OCI-LY7 (cell line): ENCODE results near the gene UNC79. TPM values are rescaled to one million over a fixed set of nuclear protein-coding genes. Genes with fewer than 3 reads are reported as not detected.

Experiments used
- BruUV-seq: library from RNA; stranded (reverse); fragments of 400-500 nt; replicated peaks from 2 replicates; lab custom pipeline; 2021; lab: Mats Ljungman, UMichigan
- CTCF ChIA-PET: fragments of 300-600 bp; sonication (Branson Sonifier 250); formaldehyde crosslinking; loops from one replicate; lab custom pipeline; 2022; ENCODE audit warnings: antibody characterized with exemption; ENCODE audit not compliant: unreplicated experiment; lab: Charles Lee
- POLR2A ChIA-PET: fragments of 300-600 bp; sonication (Branson Sonifier 250); formaldehyde crosslinking; loops from one replicate; lab custom pipeline; 2022; ENCODE audit warnings: antibody characterized with exemption; lab: Charles Lee
- DNase-seq: peaks from one replicate; pipeline ENCODE4 v3.0.0-alpha.2; 2015; ENCODE audit warnings: low spot score
- H2AFZ ChIP-seq: fragments of 200-600 bp; sonication (generic), shearing (Covaris generic); 2 replicates; pipeline ENCODE4 v1.6.1; 2014; ENCODE audit warnings: mild to moderate bottlenecking, antibody characterized with exemption, low read length, moderate library complexity
- H3K27ac ChIP-seq: fragments of 200-600 bp; sonication (generic); 2 replicates; pipeline ENCODE4 v1.5.1; 2014; ENCODE audit warnings: mixed run types, low read depth, mild to moderate bottlenecking, moderate library complexity, low read length, inconsistent platforms; ENCODE audit not compliant: poor library complexity, severe bottlenecking
- H3K36me3 ChIP-seq: fragments of 200-600 bp; sonication (generic); 2 replicates; pipeline ENCODE4 v1.6.1; 2014; ENCODE audit warnings: mild to moderate bottlenecking, antibody characterized with exemption, low read length, moderate library complexity, mixed read lengths; ENCODE audit not compliant: insufficient read depth
- H3K4me1 ChIP-seq: fragments of 200-600 bp; sonication (generic); 2 replicates; pipeline ENCODE4 v1.5.1; 2014; ENCODE audit warnings: mild to moderate bottlenecking, low read length; ENCODE audit not compliant: insufficient read depth, poor library complexity, severe bottlenecking
- H3K4me2 ChIP-seq: fragments of 200-600 bp; sonication (generic); 2 replicates; pipeline ENCODE4 v1.6.1; 2014; ENCODE audit warnings: mild to moderate bottlenecking, low read length
- H3K4me3 ChIP-seq: fragments of 200-600 bp; sonication (generic); 2 replicates; pipeline ENCODE4 v1.5.1; 2014; ENCODE audit warnings: mild to moderate bottlenecking, low read depth, low read length; ENCODE audit not compliant: poor library complexity, severe bottlenecking
- H3K79me2 ChIP-seq: fragments of 200-600 bp; sonication (generic); 2 replicates; pipeline ENCODE4 v1.6.1; 2016; ENCODE audit warnings: low read depth, mild to moderate bottlenecking, low read length, moderate library complexity, mixed read lengths; ENCODE audit not compliant: insufficient read depth
- H3K9me2 ChIP-seq: fragments of 200-600 bp; sonication (generic); 2 replicates; pipeline ENCODE4 v1.6.1; 2016; ENCODE audit warnings: mild to moderate bottlenecking, low read length, mixed read lengths; ENCODE audit not compliant: insufficient read depth
- H3K9me3 ChIP-seq: fragments of 200-600 bp; sonication (generic); 2 replicates; pipeline ENCODE4 v1.6.1; 2014; ENCODE audit warnings: mild to moderate bottlenecking, mixed run types, low read length, mixed read lengths
- H4K20me1 ChIP-seq: fragments of 200-600 bp; sonication (generic); 2 replicates; pipeline ENCODE4 v1.6.1; 2014; ENCODE audit warnings: mild to moderate bottlenecking, antibody characterized with exemption, low read length, moderate library complexity, mixed read lengths; ENCODE audit not compliant: insufficient read depth
- EZH2phosphoT487 ChIP-seq: fragments of 200-600 bp; sonication (generic); IDR thresholded peaks from 2 replicates; pipeline ENCODE4 v1.6.1; 2018; ENCODE audit warnings: low read depth, borderline replicate concordance, mild to moderate bottlenecking, mixed run types, antibody characterized with exemption, low read length, moderate library complexity, mixed read lengths
- intact Hi-C: fragments of 100-400 bp; cut with micrococcal nuclease; formaldehyde crosslinking; loops from one replicate; pipeline ENCODE4 v1.10.0; 2022; ENCODE audit not compliant: unreplicated experiment
- total RNA-seq, 2 experiments: library from RNA; depleted of rRNA in 1 of 2; stranded (reverse); fragments of >200 nt in 1 of 2; shearing (Covaris generic) in 1 of 2; gene quantifications; 2 replicates each; pipeline ENCODE4 v1.2.3, GENCODE V29; 2014 to 2022
- TF ChIP-seq, protein P1 (sequence below): fragments of 200-600 bp; sonication (generic); conservative IDR thresholded peaks from 2 replicates; pipeline ENCODE4 v1.5.1; 2014; ENCODE audit warnings: mild to moderate bottlenecking, antibody characterized with exemption, low read length, moderate library complexity, mixed read lengths

The UNC79 gene
- total RNA-seq, 2 experiments from 2014 or later: 0.17 to 0.19 TPM

- H3K36me3 ChIP-seq: no peaks in the 10 kb centered on the region
- intact Hi-C loops: no loop called here
- H3K79me2 ChIP-seq: no peaks in the 10 kb centered on the region
- no TSS peak for BruUV-seq
- H3K4me1 ChIP-seq: peaks cover 6% of the 10 kb centered on the region
- no peaks in the 10 kb centered on the region; the same call in 1 of the 2 replicates for H3K9me2 ChIP-seq
- no peaks in the 10 kb centered on the region for H4K20me1 ChIP-seq
- no peak overlapping the region for H3K27ac ChIP-seq
- no peak overlapping the region for H2AFZ ChIP-seq
- H3K9me3 ChIP-seq: no peaks in the 10 kb centered on the region
- POLR2A ChIA-PET: no interaction called here
- no peak overlapping the region for H3K4me2 ChIP-seq
- CTCF ChIA-PET: no interaction called here
- H3K4me3 ChIP-seq: no peak overlapping the region
- no peak for DNase-seq
- TF ChIP-seq, protein P1, sequence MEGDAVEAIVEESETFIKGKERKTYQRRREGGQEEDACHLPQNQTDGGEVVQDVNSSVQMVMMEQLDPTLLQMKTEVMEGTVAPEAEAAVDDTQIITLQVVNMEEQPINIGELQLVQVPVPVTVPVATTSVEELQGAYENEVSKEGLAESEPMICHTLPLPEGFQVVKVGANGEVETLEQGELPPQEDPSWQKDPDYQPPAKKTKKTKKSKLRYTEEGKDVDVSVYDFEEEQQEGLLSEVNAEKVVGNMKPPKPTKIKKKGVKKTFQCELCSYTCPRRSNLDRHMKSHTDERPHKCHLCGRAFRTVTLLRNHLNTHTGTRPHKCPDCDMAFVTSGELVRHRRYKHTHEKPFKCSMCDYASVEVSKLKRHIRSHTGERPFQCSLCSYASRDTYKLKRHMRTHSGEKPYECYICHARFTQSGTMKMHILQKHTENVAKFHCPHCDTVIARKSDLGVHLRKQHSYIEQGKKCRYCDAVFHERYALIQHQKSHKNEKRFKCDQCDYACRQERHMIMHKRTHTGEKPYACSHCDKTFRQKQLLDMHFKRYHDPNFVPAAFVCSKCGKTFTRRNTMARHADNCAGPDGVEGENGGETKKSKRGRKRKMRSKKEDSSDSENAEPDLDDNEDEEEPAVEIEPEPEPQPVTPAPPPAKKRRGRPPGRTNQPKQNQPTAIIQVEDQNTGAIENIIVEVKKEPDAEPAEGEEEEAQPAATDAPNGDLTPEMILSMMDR: no peak
- no peak for TF ChIP-seq EZH2phosphoT487
Observed at GRCh38 chr14:93480867-93481266, 50.1 kb downstream of the UNC79 start.

DNA sequence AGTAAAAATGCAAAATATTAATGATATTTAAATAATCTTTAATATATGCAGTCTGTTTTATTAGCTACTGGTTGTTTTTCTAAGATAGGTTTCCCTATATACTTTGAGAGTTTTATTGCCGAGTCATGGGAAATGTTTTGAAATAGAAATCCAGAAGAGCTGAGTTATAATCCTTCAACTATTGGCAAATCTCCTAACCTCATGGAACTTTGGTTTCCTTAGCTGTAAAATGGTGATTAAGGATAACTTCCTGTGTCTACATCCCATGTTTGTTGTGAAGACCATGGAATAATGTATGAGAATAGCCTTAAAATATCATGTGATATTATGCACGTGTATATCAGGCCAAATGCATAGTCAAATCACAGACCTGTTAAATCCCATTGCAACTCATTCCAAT, 51.0 kb downstream of the UNC79 start:
- H2AFZ ChIP-seq: no peak overlapping the region
- H3K79me2 ChIP-seq: no peaks in the 10 kb centered on the region
- CTCF ChIA-PET: no interaction called here
- no peaks in the 10 kb centered on the region for H3K9me3 ChIP-seq
- no peak overlapping the region for H3K27ac ChIP-seq
- DNase-seq: no peak
- POLR2A ChIA-PET: no interaction called here
- intact Hi-C loops: no loop called here
- no peaks in the 10 kb centered on the region for H4K20me1 ChIP-seq
- TF ChIP-seq, protein P1: no peak
- no peak for TF ChIP-seq EZH2phosphoT487
- no peaks in the 10 kb centered on the region for H3K36me3 ChIP-seq
- BruUV-seq: no TSS peak
- no peaks in the 10 kb centered on the region; the same call in 1 of the 2 replicates for H3K9me2 ChIP-seq
- no peaks in the 10 kb centered on the region for H3K4me1 ChIP-seq
- no peak overlapping the region for H3K4me3 ChIP-seq
- H3K4me2 ChIP-seq: no peak overlapping the region

DNA sequence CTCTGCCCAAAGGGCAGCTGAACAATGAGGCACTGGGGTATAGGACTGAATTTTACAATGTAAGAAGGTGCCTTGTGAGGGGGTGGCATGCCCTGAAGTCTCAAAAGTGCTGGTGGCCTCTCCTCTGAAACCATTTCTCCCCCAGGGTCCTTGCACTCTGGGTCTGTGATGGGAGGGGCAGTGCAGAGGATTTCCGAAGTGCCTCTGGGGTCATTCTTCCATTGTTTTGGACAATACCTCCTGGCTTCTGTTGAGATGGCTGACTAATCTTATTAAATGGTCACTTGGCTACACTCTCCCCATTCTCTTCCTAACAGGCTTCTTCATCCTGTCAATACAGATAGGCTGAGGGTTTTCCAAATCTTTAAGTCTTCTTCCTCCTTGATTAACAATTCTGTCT, 59.3 kb downstream of the UNC79 start:
- DNase-seq: no peak
- Histone ChIP-seq H3K36me3 (no peaks in the 10 kb centered on the region), H4K20me1 (no peaks in the 10 kb centered on the region), H3K79me2 (no peaks in the 10 kb centered on the region), H2AFZ (no peak overlapping the region), H3K4me3 (no peak overlapping the region), H3K9me2 (no peaks in the 10 kb centered on the region), H3K9me3 (no peaks in the 10 kb centered on the region), H3K27ac (no peak overlapping the region), H3K4me2 (no peak overlapping the region), H3K4me1 (no peaks in the 10 kb centered on the region)
- no TSS peak for BruUV-seq
- intact Hi-C loops: no loop called here
- POLR2A ChIA-PET: no interaction called here
- TF ChIP-seq, protein P1: no peak
- no peak for TF ChIP-seq EZH2phosphoT487
- CTCF ChIA-PET: no interaction called here
